WTC11 (cell line): Measurements from ENCODE around the gene SPI1. TPM values are rescaled to one million over a fixed set of nuclear protein-coding genes. Genes with fewer than 3 reads are reported as not detected.

Experiments
- ATAC-seq: fragments of 200-7000 bp; cut with Tn5 transposase; 2 replicates; pipeline ENCODE4 v1.10.0; 2021; ENCODE audit warnings: mild to moderate bottlenecking, moderate library complexity
- CTCF ChIA-PET: fragments of 300-600 bp; sonication (Branson Sonifier 250); formaldehyde crosslinking; loops from one replicate; lab custom pipeline; 2021; ENCODE audit warnings: antibody characterized with exemption; lab: Charles Lee
- POLR2A ChIA-PET: fragments of 350-600 bp; sonication (Branson Sonifier 250); formaldehyde crosslinking; loops from one replicate; lab custom pipeline; 2021; ENCODE audit warnings: antibody characterized with exemption; lab: Charles Lee
- DNase-seq: peaks from one replicate; pipeline ENCODE4 v3.0.0; 2021; ENCODE audit warnings: low spot score
- H3K27ac Mint-ChIP-seq: 2 replicates; pipeline ENCODE4 v1.8.0; 2021; ENCODE audit warnings: mixed read lengths
- H3K27me3 Mint-ChIP-seq: 2 replicates; pipeline ENCODE4 v1.8.0; 2021; ENCODE audit warnings: low read depth, mild to moderate bottlenecking, moderate library complexity, mixed read lengths
- H3K36me3 Mint-ChIP-seq: 2 replicates; pipeline ENCODE4 v1.8.0; 2021; ENCODE audit warnings: mixed read lengths
- H3K4me1 Mint-ChIP-seq: 2 replicates; pipeline ENCODE4 v1.8.0; 2022; ENCODE audit warnings: mixed read lengths
- H3K4me3 Mint-ChIP-seq: 2 replicates; pipeline ENCODE4 v1.8.0; 2021; ENCODE audit warnings: mild to moderate bottlenecking, moderate library complexity, mixed read lengths
- H3K9me3 Mint-ChIP-seq: 2 replicates; pipeline ENCODE4 v1.8.0; 2021; ENCODE audit warnings: mixed read lengths
- ATF1 ChIP-seq: sonication (generic); formaldehyde crosslinking; IDR thresholded peaks from 2 replicates; pipeline ENCODE4 v1.8.1; 2023; ENCODE audit warnings: mild to moderate bottlenecking, moderate library complexity, missing genetic modification reagents
- CBFB ChIP-seq: sonication (generic); formaldehyde crosslinking; IDR thresholded peaks from 2 replicates; pipeline ENCODE4 v1.8.1; 2022; ENCODE audit warnings: mild to moderate bottlenecking, low read depth, missing genetic modification reagents
- CREB1 ChIP-seq: sonication (generic); formaldehyde crosslinking; IDR thresholded peaks from 2 replicates; pipeline ENCODE4 v1.8.0; 2023; ENCODE audit warnings: mild to moderate bottlenecking, missing genetic modification reagents
- EMX1 ChIP-seq: fragments of 250-450 bp; sonication (Bioruptor Pico); IDR thresholded peaks from 2 replicates; pipeline ENCODE4 v1.8.0; 2021; ENCODE audit warnings: mild to moderate bottlenecking
- IRF2 ChIP-seq: sonication (generic); formaldehyde crosslinking; IDR thresholded peaks from 2 replicates; pipeline ENCODE4 v1.8.0; 2022; ENCODE audit warnings: low read depth, missing genetic modification reagents, borderline replicate concordance
- JUN ChIP-seq: sonication (generic); formaldehyde crosslinking; IDR thresholded peaks from 2 replicates; pipeline ENCODE4 v1.8.0; 2023; ENCODE audit warnings: mild to moderate bottlenecking, missing genetic modification reagents
- MYBL2 ChIP-seq: sonication (generic); formaldehyde crosslinking; IDR thresholded peaks from 2 replicates; pipeline ENCODE4 v1.8.1; 2023; ENCODE audit warnings: mild to moderate bottlenecking, moderate library complexity, missing genetic modification reagents
- NR2C2 ChIP-seq: sonication (generic); formaldehyde crosslinking; IDR thresholded peaks from 2 replicates; pipeline ENCODE4 v1.8.0; 2022; ENCODE audit warnings: mild to moderate bottlenecking, missing genetic modification reagents
- PRRX2 ChIP-seq: fragments of 250-450 bp; sonication (Bioruptor Pico); IDR thresholded peaks from 2 replicates; pipeline ENCODE4 v1.8.0; 2021; ENCODE audit warnings: mild to moderate bottlenecking
- RORB ChIP-seq: fragments of 250-450 bp; sonication (Bioruptor Pico); IDR thresholded peaks from 2 replicates; pipeline ENCODE4 v1.9.0; 2021; ENCODE audit warnings: mild to moderate bottlenecking
- ZNF138 ChIP-seq: sonication (generic); formaldehyde crosslinking; conservative IDR thresholded peaks from 2 replicates; pipeline ENCODE4 v1.8.1; 2022; ENCODE audit warnings: mild to moderate bottlenecking, moderate library complexity, missing genetic modification reagents
- ZNF232 ChIP-seq: sonication (generic); formaldehyde crosslinking; IDR thresholded peaks from 2 replicates; pipeline ENCODE4 v1.8.0; 2022; ENCODE audit warnings: mild to moderate bottlenecking, missing genetic modification reagents
- ZNF396 ChIP-seq: fragments of 250-450 bp; sonication (Bioruptor Pico); IDR thresholded peaks from 2 replicates; pipeline ENCODE4 v1.8.0; 2021; ENCODE audit warnings: mild to moderate bottlenecking, moderate library complexity, borderline replicate concordance
- total RNA-seq: library from RNA; stranded (reverse); gene quantifications from 3 replicates; pipeline ENCODE4 v1.2.3, GENCODE V29; 2021
- TF ChIP-seq, protein P1 (sequence below): sonication (generic); formaldehyde crosslinking; IDR thresholded peaks from 2 replicates; pipeline ENCODE4 v1.8.1; 2022; ENCODE audit warnings: mild to moderate bottlenecking, moderate library complexity, missing genetic modification reagents
- TF ChIP-seq, protein P2 (sequence below): fragments of 250-450 bp; sonication (Bioruptor Pico); IDR thresholded peaks from 2 replicates; pipeline ENCODE4 v1.8.0; 2021; ENCODE audit warnings: mild to moderate bottlenecking
- TF ChIP-seq, protein P3 (sequence below): sonication (generic); formaldehyde crosslinking; IDR thresholded peaks from 2 replicates; pipeline ENCODE4 v1.8.0; 2022; ENCODE audit warnings: mild to moderate bottlenecking, missing genetic modification reagents
- TF ChIP-seq, protein P4 (sequence below): fragments of 250-450 bp; sonication (Bioruptor Pico); IDR thresholded peaks from 2 replicates; pipeline ENCODE4 v1.9.0; 2021; ENCODE audit warnings: mild to moderate bottlenecking, borderline replicate concordance
- TF ChIP-seq, protein P5 (sequence below): sonication (generic); formaldehyde crosslinking; IDR thresholded peaks from 2 replicates; pipeline ENCODE4 v1.8.1; 2023; ENCODE audit warnings: mild to moderate bottlenecking, missing genetic modification reagents
- TF ChIP-seq, protein P6 (sequence below): sonication (generic); formaldehyde crosslinking; IDR thresholded peaks from 2 replicates; pipeline ENCODE4 v1.8.1; 2023; ENCODE audit warnings: mild to moderate bottlenecking, missing genetic modification reagents, borderline replicate concordance

The SPI1 gene
- total RNA-seq, 1 experiment from 2014 or later = 0.59 TPM

DNA sequence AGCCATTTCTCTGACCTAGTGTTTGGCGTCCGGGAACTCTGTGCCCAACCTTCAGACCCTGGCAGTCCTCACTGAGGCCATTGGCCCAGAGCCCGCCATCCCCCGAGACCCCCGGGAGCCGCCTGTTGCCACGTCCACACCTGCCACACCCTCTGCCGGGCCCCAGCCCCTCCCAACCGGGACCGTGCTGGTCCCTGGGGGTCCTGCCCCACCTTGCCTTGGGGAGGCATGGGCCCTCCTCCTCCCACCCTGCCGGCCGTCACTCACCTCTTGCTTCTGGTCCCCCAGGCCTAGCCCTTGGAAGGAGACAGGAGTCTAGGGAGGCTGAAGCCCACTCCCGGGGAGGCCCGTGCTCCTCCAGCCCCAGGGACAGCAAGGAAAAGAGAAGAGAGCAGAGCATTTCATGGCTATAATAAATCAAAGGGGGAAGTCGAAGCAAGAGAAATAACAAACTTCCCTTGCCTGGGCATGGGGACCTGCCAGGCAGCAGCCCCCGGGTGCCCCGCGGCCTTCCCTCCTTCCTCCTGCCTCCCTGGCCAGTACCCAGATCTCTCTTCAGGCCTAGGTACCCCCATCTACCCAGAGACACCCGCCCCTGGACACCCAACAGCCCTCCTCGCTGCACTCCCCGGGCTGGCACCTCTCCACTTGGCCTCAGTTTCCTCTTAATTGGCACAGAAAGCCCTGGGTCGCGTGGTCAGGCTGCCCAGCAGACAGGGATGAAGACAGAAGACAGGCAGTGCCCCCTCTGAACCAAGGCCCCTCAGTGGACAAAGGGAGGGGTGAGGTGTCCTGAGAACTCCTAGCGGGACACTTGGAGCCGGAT lies 17.1 kb upstream of the SPI1 start:
- TF ChIP-seq EMX1 (CRISPR knock-in tag) (no peak), ZNF232 (CRISPR knock-in tag) (no peak)
- TF ChIP-seq, protein P1, sequence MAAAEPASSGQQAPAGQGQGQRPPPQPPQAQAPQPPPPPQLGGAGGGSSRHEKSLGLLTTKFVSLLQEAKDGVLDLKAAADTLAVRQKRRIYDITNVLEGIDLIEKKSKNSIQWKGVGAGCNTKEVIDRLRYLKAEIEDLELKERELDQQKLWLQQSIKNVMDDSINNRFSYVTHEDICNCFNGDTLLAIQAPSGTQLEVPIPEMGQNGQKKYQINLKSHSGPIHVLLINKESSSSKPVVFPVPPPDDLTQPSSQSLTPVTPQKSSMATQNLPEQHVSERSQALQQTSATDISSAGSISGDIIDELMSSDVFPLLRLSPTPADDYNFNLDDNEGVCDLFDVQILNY = no peak
- Mint-ChIP-seq H3K27ac (no peak overlapping the region), H3K4me1 (peaks cover 19% of the 10 kb centered on the region), H3K4me3 (no peak overlapping the region), H3K36me3 (no peaks in the 10 kb centered on the region), H3K27me3 (no peaks in the 10 kb centered on the region), H3K9me3 (no peaks in the 10 kb centered on the region)
- DNase-seq (no peak), ATAC-seq (no peak)
- CTCF ChIA-PET = no interaction called here
- POLR2A ChIA-PET = no interaction called here

DNA sequence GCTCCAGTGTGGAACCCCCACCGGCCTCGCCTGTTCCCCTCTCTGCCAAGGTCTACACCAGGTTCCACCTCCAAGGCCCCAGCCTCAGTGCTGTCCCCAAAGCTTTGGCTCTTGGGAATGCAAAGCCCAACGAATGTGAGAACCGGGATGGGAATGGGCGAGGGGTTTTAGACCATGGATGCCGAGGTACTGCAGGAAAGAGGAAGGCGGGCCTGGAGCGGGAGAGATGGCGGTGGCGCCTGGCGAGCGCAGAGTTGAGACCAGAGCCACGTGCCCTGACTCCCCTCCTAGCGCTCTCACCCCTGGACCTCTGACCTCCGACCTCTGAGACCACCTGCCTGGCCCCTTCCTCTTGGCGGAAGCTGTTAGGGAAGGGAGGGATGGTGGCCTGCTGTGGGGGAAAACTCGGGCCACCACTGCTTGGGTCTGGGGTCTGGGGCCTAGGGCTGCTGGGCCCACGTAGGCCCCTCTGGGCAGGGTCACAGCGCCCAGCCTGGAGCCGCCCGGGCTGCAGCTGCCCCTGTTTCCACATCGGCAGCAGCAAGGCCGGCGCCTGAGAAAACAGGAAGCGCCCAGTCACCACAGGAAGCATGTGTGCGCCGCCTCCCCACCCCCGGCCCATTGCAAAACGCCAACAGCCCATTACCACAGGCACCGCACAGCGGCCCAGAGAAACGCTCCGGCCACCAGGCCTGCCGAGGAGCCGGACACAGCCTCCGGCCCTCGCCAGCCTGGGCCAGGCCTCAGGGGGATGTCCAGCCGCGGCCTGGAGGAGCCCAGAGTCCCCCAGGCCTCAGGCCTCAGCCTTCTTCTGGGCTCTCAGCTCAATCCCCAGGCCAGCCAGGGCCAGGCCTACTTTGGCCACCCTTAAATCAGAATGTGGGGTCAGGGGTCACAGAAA lies 16.2 kb upstream of the SPI1 start:
- ATAC-seq = no peak
- Mint-ChIP-seq H3K9me3 (no peaks in the 10 kb centered on the region), H3K27me3 (no peaks in the 10 kb centered on the region), H3K4me3 (no peak overlapping the region), H3K36me3 (no peaks in the 10 kb centered on the region), H3K4me1 (peaks cover 15% of the 10 kb centered on the region), H3K27ac (0 out of 2 replicates have a peak overlapping the region, but pooled peaks have one; percentile 60)
- CTCF ChIA-PET = interaction anchor here (0.9 to 1.8 kb wide), 2 partner anchors 18 to 20 kb away, joined by 4 to 6 read pairs; no protein-coding TSS in a partner anchor
- POLR2A ChIA-PET = no interaction called here
- no peak for DNase-seq
- TF ChIP-seq PRRX2 (CRISPR knock-in tag) = no peak
- no peak for TF ChIP-seq IRF2 (CRISPR knock-in tag)
- TF ChIP-seq, protein P2, sequence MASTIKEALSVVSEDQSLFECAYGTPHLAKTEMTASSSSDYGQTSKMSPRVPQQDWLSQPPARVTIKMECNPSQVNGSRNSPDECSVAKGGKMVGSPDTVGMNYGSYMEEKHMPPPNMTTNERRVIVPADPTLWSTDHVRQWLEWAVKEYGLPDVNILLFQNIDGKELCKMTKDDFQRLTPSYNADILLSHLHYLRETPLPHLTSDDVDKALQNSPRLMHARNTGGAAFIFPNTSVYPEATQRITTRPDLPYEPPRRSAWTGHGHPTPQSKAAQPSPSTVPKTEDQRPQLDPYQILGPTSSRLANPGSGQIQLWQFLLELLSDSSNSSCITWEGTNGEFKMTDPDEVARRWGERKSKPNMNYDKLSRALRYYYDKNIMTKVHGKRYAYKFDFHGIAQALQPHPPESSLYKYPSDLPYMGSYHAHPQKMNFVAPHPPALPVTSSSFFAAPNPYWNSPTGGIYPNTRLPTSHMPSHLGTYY = no peak
- no peak for TF ChIP-seq RORB (CRISPR knock-in tag)
- TF ChIP-seq, protein P3, sequence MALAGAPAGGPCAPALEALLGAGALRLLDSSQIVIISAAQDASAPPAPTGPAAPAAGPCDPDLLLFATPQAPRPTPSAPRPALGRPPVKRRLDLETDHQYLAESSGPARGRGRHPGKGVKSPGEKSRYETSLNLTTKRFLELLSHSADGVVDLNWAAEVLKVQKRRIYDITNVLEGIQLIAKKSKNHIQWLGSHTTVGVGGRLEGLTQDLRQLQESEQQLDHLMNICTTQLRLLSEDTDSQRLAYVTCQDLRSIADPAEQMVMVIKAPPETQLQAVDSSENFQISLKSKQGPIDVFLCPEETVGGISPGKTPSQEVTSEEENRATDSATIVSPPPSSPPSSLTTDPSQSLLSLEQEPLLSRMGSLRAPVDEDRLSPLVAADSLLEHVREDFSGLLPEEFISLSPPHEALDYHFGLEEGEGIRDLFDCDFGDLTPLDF (CRISPR knock-in tag) = no peak
- no peak for TF ChIP-seq ZNF138 (CRISPR knock-in tag)
- no peak for TF ChIP-seq ATF1 (CRISPR knock-in tag)
- TF ChIP-seq CBFB (CRISPR knock-in tag) = no peak
- no peak for TF ChIP-seq NR2C2 (CRISPR knock-in tag)
- TF ChIP-seq ZNF232 (CRISPR knock-in tag) = no peak
- TF ChIP-seq ZNF396 (CRISPR knock-in tag) = no peak
- no peak for TF ChIP-seq MYBL2
- TF ChIP-seq, protein P4, sequence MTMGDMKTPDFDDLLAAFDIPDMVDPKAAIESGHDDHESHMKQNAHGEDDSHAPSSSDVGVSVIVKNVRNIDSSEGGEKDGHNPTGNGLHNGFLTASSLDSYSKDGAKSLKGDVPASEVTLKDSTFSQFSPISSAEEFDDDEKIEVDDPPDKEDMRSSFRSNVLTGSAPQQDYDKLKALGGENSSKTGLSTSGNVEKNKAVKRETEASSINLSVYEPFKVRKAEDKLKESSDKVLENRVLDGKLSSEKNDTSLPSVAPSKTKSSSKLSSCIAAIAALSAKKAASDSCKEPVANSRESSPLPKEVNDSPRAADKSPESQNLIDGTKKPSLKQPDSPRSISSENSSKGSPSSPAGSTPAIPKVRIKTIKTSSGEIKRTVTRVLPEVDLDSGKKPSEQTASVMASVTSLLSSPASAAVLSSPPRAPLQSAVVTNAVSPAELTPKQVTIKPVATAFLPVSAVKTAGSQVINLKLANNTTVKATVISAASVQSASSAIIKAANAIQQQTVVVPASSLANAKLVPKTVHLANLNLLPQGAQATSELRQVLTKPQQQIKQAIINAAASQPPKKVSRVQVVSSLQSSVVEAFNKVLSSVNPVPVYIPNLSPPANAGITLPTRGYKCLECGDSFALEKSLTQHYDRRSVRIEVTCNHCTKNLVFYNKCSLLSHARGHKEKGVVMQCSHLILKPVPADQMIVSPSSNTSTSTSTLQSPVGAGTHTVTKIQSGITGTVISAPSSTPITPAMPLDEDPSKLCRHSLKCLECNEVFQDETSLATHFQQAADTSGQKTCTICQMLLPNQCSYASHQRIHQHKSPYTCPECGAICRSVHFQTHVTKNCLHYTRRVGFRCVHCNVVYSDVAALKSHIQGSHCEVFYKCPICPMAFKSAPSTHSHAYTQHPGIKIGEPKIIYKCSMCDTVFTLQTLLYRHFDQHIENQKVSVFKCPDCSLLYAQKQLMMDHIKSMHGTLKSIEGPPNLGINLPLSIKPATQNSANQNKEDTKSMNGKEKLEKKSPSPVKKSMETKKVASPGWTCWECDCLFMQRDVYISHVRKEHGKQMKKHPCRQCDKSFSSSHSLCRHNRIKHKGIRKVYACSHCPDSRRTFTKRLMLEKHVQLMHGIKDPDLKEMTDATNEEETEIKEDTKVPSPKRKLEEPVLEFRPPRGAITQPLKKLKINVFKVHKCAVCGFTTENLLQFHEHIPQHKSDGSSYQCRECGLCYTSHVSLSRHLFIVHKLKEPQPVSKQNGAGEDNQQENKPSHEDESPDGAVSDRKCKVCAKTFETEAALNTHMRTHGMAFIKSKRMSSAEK (CRISPR knock-in tag) = no peak
- TF ChIP-seq CREB1 = no peak
- TF ChIP-seq, protein P5, sequence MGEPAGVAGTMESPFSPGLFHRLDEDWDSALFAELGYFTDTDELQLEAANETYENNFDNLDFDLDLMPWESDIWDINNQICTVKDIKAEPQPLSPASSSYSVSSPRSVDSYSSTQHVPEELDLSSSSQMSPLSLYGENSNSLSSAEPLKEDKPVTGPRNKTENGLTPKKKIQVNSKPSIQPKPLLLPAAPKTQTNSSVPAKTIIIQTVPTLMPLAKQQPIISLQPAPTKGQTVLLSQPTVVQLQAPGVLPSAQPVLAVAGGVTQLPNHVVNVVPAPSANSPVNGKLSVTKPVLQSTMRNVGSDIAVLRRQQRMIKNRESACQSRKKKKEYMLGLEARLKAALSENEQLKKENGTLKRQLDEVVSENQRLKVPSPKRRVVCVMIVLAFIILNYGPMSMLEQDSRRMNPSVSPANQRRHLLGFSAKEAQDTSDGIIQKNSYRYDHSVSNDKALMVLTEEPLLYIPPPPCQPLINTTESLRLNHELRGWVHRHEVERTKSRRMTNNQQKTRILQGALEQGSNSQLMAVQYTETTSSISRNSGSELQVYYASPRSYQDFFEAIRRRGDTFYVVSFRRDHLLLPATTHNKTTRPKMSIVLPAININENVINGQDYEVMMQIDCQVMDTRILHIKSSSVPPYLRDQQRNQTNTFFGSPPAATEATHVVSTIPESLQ (CRISPR knock-in tag) = no peak
- TF ChIP-seq JUN (CRISPR knock-in tag) = no peak
- TF ChIP-seq, protein P6, sequence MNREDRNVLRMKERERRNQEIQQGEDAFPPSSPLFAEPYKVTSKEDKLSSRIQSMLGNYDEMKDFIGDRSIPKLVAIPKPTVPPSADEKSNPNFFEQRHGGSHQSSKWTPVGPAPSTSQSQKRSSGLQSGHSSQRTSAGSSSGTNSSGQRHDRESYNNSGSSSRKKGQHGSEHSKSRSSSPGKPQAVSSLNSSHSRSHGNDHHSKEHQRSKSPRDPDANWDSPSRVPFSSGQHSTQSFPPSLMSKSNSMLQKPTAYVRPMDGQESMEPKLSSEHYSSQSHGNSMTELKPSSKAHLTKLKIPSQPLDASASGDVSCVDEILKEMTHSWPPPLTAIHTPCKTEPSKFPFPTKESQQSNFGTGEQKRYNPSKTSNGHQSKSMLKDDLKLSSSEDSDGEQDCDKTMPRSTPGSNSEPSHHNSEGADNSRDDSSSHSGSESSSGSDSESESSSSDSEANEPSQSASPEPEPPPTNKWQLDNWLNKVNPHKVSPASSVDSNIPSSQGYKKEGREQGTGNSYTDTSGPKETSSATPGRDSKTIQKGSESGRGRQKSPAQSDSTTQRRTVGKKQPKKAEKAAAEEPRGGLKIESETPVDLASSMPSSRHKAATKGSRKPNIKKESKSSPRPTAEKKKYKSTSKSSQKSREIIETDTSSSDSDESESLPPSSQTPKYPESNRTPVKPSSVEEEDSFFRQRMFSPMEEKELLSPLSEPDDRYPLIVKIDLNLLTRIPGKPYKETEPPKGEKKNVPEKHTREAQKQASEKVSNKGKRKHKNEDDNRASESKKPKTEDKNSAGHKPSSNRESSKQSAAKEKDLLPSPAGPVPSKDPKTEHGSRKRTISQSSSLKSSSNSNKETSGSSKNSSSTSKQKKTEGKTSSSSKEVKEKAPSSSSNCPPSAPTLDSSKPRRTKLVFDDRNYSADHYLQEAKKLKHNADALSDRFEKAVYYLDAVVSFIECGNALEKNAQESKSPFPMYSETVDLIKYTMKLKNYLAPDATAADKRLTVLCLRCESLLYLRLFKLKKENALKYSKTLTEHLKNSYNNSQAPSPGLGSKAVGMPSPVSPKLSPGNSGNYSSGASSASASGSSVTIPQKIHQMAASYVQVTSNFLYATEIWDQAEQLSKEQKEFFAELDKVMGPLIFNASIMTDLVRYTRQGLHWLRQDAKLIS (CRISPR knock-in tag) = no peak
